Lower leg skin (tissue), 4 donors: ENCODE results near the gene FOXP1. TPM values are rescaled to one million over a fixed set of nuclear protein-coding genes. Genes with fewer than 3 reads are reported as not detected.

ENCODE experiments used
- DNase-seq, 2 donors: peaks; one replicate each; pipeline ENCODE4 v3.0.0-alpha.2; 2019; ENCODE audit warnings: low spot score in 2 of 2
- H3K4me3 ChIP-seq: fragments of 200-600 bp; sonication (generic); 2 replicates; pipeline ENCODE4 v1.5.1; 2017; ENCODE audit warnings: mild to moderate bottlenecking, low read depth; ENCODE audit not compliant: poor library complexity, severe bottlenecking
- POLR2A ChIP-seq, 2 donors: fragments of 450-650 bp; IDR thresholded peaks; one replicate each; pipeline ENCODE4 v1.6.1; 2016 to 2017; ENCODE audit warnings: antibody characterized with exemption in 2 of 2, mild to moderate bottlenecking in 1 of 2, moderate library complexity in 1 of 2
- WGBS, 2 donors: methylation state at CpG; one replicate each; pipeline ENCODE4 v1.1.5; 2018; 5-methylcytosine and 5-hydroxymethylcytosine counted together
- intact Hi-C: fragments of 100-400 bp; cut with DNase I; formaldehyde crosslinking; loops from one replicate; pipeline ENCODE4 v1.15.0; 2023; ENCODE audit warnings: low total_unique reads
- total RNA-seq, 4 donors: library from RNA; depleted of rRNA; stranded (reverse); fragments of >200 nt; gene quantifications; one replicate each; pipeline ENCODE4 v1.1.0, GENCODE V29; 2016
- TF ChIP-seq, protein P1 (sequence below), 3 donors: fragments of 450-650 bp; IDR thresholded peaks; one replicate each; pipeline ENCODE4 v1.5.1; 2016; ENCODE audit warnings: antibody characterized with exemption in 3 of 3, mild to moderate bottlenecking in 3 of 3, moderate library complexity in 2 of 3

FOXP1 gene
- total RNA-seq, 4 donors from 2014 or later: 46.6 to 66.6 (median 55.2) TPM

DNA sequence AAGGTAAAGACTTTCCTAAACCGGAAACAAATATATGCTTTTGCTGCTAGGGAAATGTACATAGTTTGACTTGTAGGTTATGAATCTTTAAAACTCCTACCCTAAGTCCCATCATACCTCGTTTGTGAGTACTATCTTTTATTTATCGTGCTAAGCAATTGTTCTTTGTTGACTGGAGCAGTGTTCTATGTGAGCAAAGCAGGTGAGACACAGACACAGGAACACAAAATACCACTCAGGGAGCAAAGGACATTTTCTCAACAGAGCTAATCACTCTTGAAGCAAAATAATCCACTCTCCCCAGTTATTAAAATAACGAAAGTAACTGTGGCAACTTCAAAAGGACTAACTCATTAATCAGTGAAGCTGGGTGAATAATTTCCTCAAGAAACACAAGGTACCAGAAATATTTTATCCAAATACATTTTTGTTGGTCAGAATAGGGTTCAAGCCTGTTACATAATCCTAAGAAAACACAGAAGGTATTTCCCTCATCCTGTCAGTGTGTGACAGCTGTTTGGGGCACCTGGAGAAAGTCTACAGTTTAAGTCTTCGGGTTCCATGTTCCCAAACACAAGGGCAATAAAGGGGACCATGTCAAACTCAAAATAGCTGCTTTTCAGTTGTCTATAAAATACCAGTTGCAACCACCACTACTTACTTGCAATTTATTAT is 407.7 kb downstream of the FOXP1 start:
- intact Hi-C loops: no loop called here
- 94 to 97% methylated on average over 5 of the region's 5 CpGs for WGBS, 2 donors

DNA sequence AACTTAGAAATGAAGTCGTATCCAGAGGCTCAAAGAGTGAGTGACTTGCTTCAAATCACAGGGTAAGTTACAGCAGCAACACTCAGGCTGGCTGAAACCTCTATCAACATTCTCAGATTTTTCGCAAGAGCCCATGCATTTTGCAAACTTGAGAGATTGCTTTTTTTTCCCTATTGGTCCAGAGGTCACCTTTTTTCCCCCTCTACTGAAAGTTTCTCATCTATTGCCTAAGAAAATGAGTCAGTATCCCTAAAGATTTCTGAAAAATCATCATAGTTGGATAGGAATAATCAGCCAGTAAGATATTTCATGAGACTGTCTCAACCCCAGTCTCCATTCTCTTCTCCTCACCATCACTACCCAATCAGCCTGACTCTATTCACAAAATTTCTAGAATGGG is 410.6 kb downstream of the FOXP1 start:
- no peak for TF ChIP-seq POLR2A (IDR thresholded peaks at IDR 0.05)
- TF ChIP-seq, protein P1, sequence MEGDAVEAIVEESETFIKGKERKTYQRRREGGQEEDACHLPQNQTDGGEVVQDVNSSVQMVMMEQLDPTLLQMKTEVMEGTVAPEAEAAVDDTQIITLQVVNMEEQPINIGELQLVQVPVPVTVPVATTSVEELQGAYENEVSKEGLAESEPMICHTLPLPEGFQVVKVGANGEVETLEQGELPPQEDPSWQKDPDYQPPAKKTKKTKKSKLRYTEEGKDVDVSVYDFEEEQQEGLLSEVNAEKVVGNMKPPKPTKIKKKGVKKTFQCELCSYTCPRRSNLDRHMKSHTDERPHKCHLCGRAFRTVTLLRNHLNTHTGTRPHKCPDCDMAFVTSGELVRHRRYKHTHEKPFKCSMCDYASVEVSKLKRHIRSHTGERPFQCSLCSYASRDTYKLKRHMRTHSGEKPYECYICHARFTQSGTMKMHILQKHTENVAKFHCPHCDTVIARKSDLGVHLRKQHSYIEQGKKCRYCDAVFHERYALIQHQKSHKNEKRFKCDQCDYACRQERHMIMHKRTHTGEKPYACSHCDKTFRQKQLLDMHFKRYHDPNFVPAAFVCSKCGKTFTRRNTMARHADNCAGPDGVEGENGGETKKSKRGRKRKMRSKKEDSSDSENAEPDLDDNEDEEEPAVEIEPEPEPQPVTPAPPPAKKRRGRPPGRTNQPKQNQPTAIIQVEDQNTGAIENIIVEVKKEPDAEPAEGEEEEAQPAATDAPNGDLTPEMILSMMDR (IDR thresholded peaks at IDR 0.05): no peak
- 86 to 94% methylated on average over 2 of the region's 2 CpGs for WGBS, 2 donors
- intact Hi-C loops: no loop called here
- no peak for DNase-seq
- H3K4me3 ChIP-seq: no peak overlapping the region

More for the DNA sequence above, 407.7 kb downstream of the FOXP1 start:
- TF ChIP-seq, protein P1 (IDR thresholded peaks at IDR 0.05): no peak
- no peak for TF ChIP-seq POLR2A (IDR thresholded peaks at IDR 0.05)
- H3K4me3 ChIP-seq: no peak overlapping the region
- no peak for DNase-seq

DNA sequence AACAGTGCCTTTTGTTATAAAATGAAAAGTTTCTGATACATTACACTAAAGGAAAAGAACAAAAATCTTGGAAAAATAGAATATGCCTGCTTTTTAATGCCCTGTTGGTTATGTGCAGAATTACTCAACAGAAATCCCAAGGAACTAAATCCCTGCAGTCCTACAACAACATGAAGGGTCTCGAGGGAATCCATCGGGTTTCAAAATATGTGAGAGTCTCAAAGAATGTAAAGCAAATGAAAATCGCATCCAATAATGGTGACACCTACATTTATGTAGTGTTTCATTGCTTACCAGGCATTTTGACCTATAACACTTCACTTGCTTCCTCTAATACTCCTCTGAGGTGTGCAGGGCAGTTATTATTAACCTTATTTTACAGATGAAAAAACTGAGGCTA is 411.3 kb downstream of the FOXP1 start:
- intact Hi-C loops: no loop called here
- 84 to 92% methylated on average over 3 of the region's 3 CpGs for WGBS, 2 donors
- DNase-seq: no peak
- H3K4me3 ChIP-seq: no peak overlapping the region
- TF ChIP-seq POLR2A (IDR thresholded peaks at IDR 0.05): no peak
- TF ChIP-seq, protein P1 (IDR thresholded peaks at IDR 0.05): no peak

DNA sequence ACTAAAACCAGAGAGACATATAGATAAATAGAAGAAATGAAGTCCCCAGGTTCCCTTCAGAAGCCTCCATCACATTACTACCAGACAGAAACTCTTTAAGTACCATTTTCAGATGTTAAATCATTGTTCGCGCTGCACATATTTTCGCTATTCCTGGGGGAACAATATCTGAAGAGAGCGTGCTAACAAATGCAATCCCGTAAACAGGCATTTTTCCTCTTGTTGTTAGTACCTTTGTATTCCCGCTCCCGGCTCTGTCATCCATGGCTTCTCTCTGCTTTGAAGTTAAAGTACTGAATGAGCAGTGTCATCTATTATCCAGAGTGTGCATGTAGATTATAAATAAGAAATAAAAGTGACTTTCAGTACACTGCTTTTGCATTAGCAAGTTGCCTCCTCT is 412.3 kb downstream of the FOXP1 start:
- no peak for DNase-seq
- 86% methylated on average over 7 of the region's 7 CpGs for WGBS, 2 donors
- intact Hi-C loops: no loop called here
- no peak for TF ChIP-seq POLR2A (IDR thresholded peaks at IDR 0.05)
- TF ChIP-seq, protein P1 (IDR thresholded peaks at IDR 0.05): no peak
- H3K4me3 ChIP-seq: no peak overlapping the region

DNA sequence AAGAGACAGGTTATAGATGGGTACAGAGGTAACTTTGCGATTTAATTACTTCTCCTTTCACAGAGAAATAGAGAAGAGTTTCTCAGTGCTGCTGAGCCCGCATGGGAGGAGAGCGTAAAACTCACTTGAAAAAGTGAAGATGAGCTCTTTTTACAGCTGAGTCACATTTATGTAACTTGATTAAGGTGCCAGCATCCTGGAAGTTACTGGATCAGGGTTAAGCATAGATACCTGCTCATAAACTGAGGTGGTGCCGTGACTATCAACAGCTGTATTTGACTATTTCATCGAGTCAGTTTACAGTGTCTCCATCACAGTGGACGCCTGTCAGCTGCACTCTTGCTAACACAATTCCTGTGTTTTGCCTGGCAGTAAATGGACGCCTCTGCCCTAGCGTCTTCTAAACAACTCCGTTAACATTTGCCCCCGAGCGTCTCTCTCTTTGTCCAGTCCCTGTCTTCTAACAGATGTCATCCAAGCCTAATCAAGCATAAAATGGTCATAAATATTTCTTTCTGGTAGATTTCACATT is 414.6 kb downstream of the FOXP1 start:
- no peak for DNase-seq
- TF ChIP-seq, protein P1 (IDR thresholded peaks at IDR 0.05): no peak
- no peak for TF ChIP-seq POLR2A (IDR thresholded peaks at IDR 0.05)
- intact Hi-C loops: no loop called here
- no peak overlapping the region for H3K4me3 ChIP-seq
- 78 to 85% methylated on average over 11 of the region's 11 CpGs for WGBS, 2 donors
